ENCODE measurements around the gene E2F6.

- no peak for TF ChIP-seq CTCF (IDR thresholded peaks at IDR 0.05; ENCODE audit: insufficient read depth, low read depth, low read length)
- peak; percentile 92 for TF ChIP-seq EZH2 (IDR thresholded peaks at IDR 0.05; ENCODE audit: insufficient read depth, low read length)
These were observed 16.6 kb upstream of the E2F6 start for GRCh38 chr2:11482473-11483035.

Measured in astrocyte (in vitro differentiated cells and primary cell).